PC-3 (cell line): Measurements from ENCODE around the gene SLC35F1. TPM values are rescaled to one million over a fixed set of nuclear protein-coding genes. Genes with fewer than 3 reads are reported as not detected.

Experiments used
- ATAC-seq: fragments of 200-7000 bp; cut with Tn5 transposase; 2 replicates; pipeline ENCODE4 v1.9.1; 2020; ENCODE audit warnings: mild to moderate bottlenecking, moderate library complexity
- BruUV-seq: library from RNA; stranded (reverse); fragments of 400-500 nt; replicated peaks from 2 replicates; lab custom pipeline; 2021; lab: Mats Ljungman, UMichigan
- CTCF ChIA-PET: fragments of 300-600 bp; sonication (Branson Sonifier 250); formaldehyde crosslinking; loops from one replicate; lab custom pipeline; 2022; ENCODE audit warnings: antibody characterized with exemption; lab: Charles Lee
- POLR2A ChIA-PET: fragments of 300-600 bp; sonication (Branson Sonifier 250); formaldehyde crosslinking; loops from one replicate; lab custom pipeline; 2022; ENCODE audit warnings: antibody characterized with exemption; ENCODE audit not compliant: unreplicated experiment; lab: Charles Lee
- DNase-seq: peaks from one replicate; pipeline ENCODE4 v3.0.0-alpha.2; 2015
- H2AFZ ChIP-seq: fragments of 300-600 bp; sonication (generic); 2 replicates; pipeline ENCODE4 v1.6.0; 2016; ENCODE audit warnings: antibody characterized with exemption, low read length
- H3F3A ChIP-seq: fragments of 300-600 bp; sonication (generic); one replicate; pipeline ENCODE4 v1.6.0; 2017; ENCODE audit warnings: antibody characterized with exemption, low read length, control low read depth, mild to moderate bottlenecking; ENCODE audit not compliant: unreplicated experiment
- H3K27ac ChIP-seq: fragments of 300-600 bp; sonication (generic); 2 replicates; pipeline ENCODE4 v1.5.1; 2016; ENCODE audit warnings: mild to moderate bottlenecking, low read length
- H3K27me3 ChIP-seq: fragments of 300-600 bp; sonication (generic); 2 replicates; pipeline ENCODE4 v1.6.1; 2016; ENCODE audit warnings: low read length, mixed read lengths
- H3K36me3 ChIP-seq: fragments of 300-600 bp; sonication (generic); 2 replicates; pipeline ENCODE4 v1.6.1; 2016; ENCODE audit warnings: low read depth, mixed run types, low read length, mixed read lengths
- H3K4me1 ChIP-seq: fragments of 300-600 bp; sonication (generic); 2 replicates; pipeline ENCODE4 v1.5.1; 2016; ENCODE audit warnings: low read length; ENCODE audit not compliant: insufficient read depth
- H3K4me2 ChIP-seq: fragments of 300-600 bp; sonication (generic); 2 replicates; pipeline ENCODE4 v1.6.0; 2016; ENCODE audit warnings: low read length
- H3K4me3 ChIP-seq: fragments of 300-600 bp; sonication (generic); 2 replicates; pipeline ENCODE4 v1.5.1; 2016; ENCODE audit warnings: mild to moderate bottlenecking, low read length, mixed read lengths
- H3K79me2 ChIP-seq: fragments of 300-600 bp; sonication (generic); 2 replicates; pipeline ENCODE4 v1.6.1; 2017; ENCODE audit warnings: low read length, mixed read lengths
- H3K9ac ChIP-seq: fragments of 300-600 bp; sonication (generic); 2 replicates; pipeline ENCODE4 v1.6.0; 2016; ENCODE audit warnings: mild to moderate bottlenecking, low read length
- H3K9me2 ChIP-seq: fragments of 300-600 bp; sonication (generic); replicated peaks from 2 replicates; pipeline ENCODE4 v1.6.1; 2016; ENCODE audit warnings: mixed run types, low read length, mixed read lengths
- H3K9me3 ChIP-seq: fragments of 300-600 bp; sonication (generic); 2 replicates; pipeline ENCODE4 v1.6.1; 2016; ENCODE audit warnings: low read length, mixed read lengths
- H4K20me1 ChIP-seq: fragments of 300-600 bp; sonication (generic); 2 replicates; pipeline ENCODE4 v1.6.1; 2016; ENCODE audit warnings: low read length, mixed read lengths
- CTCF ChIP-seq: fragments of 300-600 bp; sonication (generic); conservative IDR thresholded peaks from 2 replicates; pipeline ENCODE4 v1.5.1; 2017; ENCODE audit warnings: antibody characterized with exemption, low read depth, mild to moderate bottlenecking, low read length
- EZH2 ChIP-seq: fragments of 300-600 bp; sonication (generic); IDR thresholded peaks from one replicate; pipeline ENCODE4 v1.6.1; 2017; ENCODE audit warnings: antibody characterized with exemption, mild to moderate bottlenecking, low read length; ENCODE audit not compliant: unreplicated experiment
- EZH2phosphoT487 ChIP-seq: fragments of 300-600 bp; sonication (generic); IDR thresholded peaks from 2 replicates; pipeline ENCODE4 v1.6.1; 2018; ENCODE audit warnings: mild to moderate bottlenecking, antibody characterized with exemption, low read length, borderline replicate concordance
- intact Hi-C: fragments of 100-400 bp; cut with micrococcal nuclease; formaldehyde crosslinking; loops from 2 replicates; pipeline ENCODE4 v1.9.0; 2023
- total RNA-seq: library from RNA; depleted of rRNA; stranded (reverse); fragments of >200 nt; gene quantifications from 2 replicates; pipeline ENCODE4 v1.2.3, GENCODE V29; 2014

Gene SLC35F1
- total RNA-seq, 1 experiment from 2014 or later = not detected

DNA sequence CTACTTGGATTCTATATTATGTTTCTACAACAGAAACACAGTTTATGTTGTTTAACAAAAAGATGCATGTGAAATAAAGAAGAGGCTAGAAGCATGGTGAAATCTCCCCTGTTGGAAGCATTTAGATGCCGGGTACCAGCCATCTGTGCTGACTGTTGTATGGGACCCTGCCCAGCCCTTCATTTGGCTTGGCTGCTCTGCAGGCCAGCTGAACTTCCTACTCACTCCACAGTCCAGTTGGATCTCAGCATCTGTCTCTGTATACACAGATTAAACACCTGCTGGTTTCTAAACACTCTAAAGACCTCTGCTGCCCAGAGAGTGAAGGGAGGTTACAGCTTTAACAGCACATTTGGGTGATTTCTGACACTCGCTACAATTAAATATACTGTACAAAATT is 228.3 kb downstream of the SLC35F1 start:
- Histone ChIP-seq H3K4me1 (no peaks in the 10 kb centered on the region), H3K36me3 (no peaks in the 10 kb centered on the region), H3K9ac (no peak overlapping the region), H3K9me2 (no peaks in the 10 kb centered on the region), H4K20me1 (no peaks in the 10 kb centered on the region), H3K4me3 (no peak overlapping the region), H3K79me2 (no peaks in the 10 kb centered on the region), H3K27ac (no peak overlapping the region), H2AFZ (no peak overlapping the region), H3K4me2 (no peak overlapping the region), H3K9me3 (no peaks in the 10 kb centered on the region), H3K27me3 (no peaks in the 10 kb centered on the region), H3F3A (no peaks in the 10 kb centered on the region)
- DNase-seq (no peak), ATAC-seq (no peak)
- ChIA-PET POLR2A (no interaction called here), CTCF (no interaction called here)
- BruUV-seq = no TSS peak
- TF ChIP-seq EZH2phosphoT487 = no peak
- TF ChIP-seq EZH2 = no peak
- no peak for TF ChIP-seq CTCF
- intact Hi-C loops = no loop called here

DNA sequence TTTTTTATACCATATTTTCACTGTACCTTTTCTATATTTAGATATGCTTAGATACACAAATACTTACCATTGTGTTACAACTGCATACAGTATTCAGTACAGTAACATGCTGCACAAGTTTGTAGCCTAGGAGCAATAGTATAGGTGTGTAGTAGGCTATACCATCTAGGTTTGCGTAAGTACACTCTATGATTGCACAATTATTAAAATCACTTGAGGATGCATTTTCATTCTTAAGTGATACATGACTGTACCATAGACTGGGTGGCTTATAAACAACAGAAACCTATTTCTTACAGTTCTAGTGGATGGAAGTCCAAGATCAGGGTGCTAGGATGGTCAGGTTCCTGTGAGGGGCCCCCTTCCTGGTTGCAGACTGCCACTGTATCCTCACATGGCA is 234.1 kb downstream of the SLC35F1 start:
- Histone ChIP-seq H3K4me2 (no peak overlapping the region), H4K20me1 (no peaks in the 10 kb centered on the region), H3K27me3 (no peaks in the 10 kb centered on the region), H3K9me2 (no peaks in the 10 kb centered on the region), H3F3A (no peaks in the 10 kb centered on the region), H3K36me3 (no peaks in the 10 kb centered on the region), H3K4me1 (no peaks in the 10 kb centered on the region), H3K79me2 (no peaks in the 10 kb centered on the region), H3K9me3 (no peaks in the 10 kb centered on the region), H3K9ac (no peak overlapping the region), H2AFZ (no peak overlapping the region), H3K4me3 (no peak overlapping the region), H3K27ac (no peak overlapping the region)
- intact Hi-C loops = no loop called here
- BruUV-seq = no TSS peak
- ATAC-seq (no peak), DNase-seq (no peak)
- TF ChIP-seq EZH2phosphoT487 (no peak), CTCF (no peak), EZH2 (no peak)
- POLR2A ChIA-PET = no interaction called here
- CTCF ChIA-PET = no interaction called here

GRCh38 chr6:118146584-118146983 is 239.5 kb downstream of the SLC35F1 start:
- TF ChIP-seq EZH2phosphoT487 (no peak), EZH2 (no peak), CTCF (no peak)
- ChIA-PET POLR2A (no interaction called here), CTCF (no interaction called here)
- intact Hi-C loops = no loop called here
- no peaks in the 10 kb centered on the region for H3K79me2 ChIP-seq
- no peak overlapping the region for H2AFZ ChIP-seq
- H4K20me1 ChIP-seq = no peaks in the 10 kb centered on the region
- no peaks in the 10 kb centered on the region for H3K27me3 ChIP-seq
- H3F3A ChIP-seq = no peaks in the 10 kb centered on the region
- ATAC-seq (no peak), DNase-seq (no peak)
- H3K27ac ChIP-seq = no peak overlapping the region
- H3K9me3 ChIP-seq = no peaks in the 10 kb centered on the region
- no peaks in the 10 kb centered on the region for H3K36me3 ChIP-seq
- no peak overlapping the region for H3K4me2 ChIP-seq
- no peaks in the 10 kb centered on the region for H3K4me1 ChIP-seq
- no peaks in the 10 kb centered on the region for H3K9me2 ChIP-seq
- no peak overlapping the region for H3K4me3 ChIP-seq
- H3K9ac ChIP-seq = no peak overlapping the region
- no TSS peak for BruUV-seq
